OCI-LY7 (cell line): ENCODE measurements around the gene IFT81.

Experiments
- EZH2phosphoT487 ChIP-seq: fragments of 200-600 bp; sonication (generic); IDR thresholded peaks from 2 replicates; pipeline ENCODE4 v1.6.1; 2018; ENCODE audit warnings: low read depth, borderline replicate concordance, mild to moderate bottlenecking, mixed run types, antibody characterized with exemption, low read length, moderate library complexity, mixed read lengths
- TF ChIP-seq, protein P1 (sequence below): fragments of 200-600 bp; sonication (generic); conservative IDR thresholded peaks from 2 replicates; pipeline ENCODE4 v1.5.1; 2014; ENCODE audit warnings: mild to moderate bottlenecking, antibody characterized with exemption, low read length, moderate library complexity, mixed read lengths

DNA sequence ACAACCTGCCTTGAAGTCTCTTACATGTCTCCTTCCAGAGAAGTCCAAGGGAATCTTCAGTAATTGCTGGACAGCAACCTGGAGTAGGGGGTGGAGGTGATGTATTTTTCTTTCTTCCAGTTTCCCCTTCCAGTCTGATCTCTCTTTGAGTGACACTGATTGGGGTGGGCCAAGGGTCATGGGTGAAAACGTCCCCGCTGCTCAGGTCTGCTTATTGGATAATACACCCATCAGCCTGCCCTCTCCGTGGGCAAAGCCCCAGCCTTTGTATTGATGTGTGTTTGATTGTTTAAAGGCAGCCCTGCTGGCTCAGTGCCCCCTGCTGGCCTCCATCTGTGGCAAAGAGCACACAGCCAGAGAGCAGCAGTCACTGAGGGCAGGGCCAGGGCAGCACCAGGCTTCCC lies 121.2 kb downstream of the IFT81 start:
- TF ChIP-seq, protein P1, sequence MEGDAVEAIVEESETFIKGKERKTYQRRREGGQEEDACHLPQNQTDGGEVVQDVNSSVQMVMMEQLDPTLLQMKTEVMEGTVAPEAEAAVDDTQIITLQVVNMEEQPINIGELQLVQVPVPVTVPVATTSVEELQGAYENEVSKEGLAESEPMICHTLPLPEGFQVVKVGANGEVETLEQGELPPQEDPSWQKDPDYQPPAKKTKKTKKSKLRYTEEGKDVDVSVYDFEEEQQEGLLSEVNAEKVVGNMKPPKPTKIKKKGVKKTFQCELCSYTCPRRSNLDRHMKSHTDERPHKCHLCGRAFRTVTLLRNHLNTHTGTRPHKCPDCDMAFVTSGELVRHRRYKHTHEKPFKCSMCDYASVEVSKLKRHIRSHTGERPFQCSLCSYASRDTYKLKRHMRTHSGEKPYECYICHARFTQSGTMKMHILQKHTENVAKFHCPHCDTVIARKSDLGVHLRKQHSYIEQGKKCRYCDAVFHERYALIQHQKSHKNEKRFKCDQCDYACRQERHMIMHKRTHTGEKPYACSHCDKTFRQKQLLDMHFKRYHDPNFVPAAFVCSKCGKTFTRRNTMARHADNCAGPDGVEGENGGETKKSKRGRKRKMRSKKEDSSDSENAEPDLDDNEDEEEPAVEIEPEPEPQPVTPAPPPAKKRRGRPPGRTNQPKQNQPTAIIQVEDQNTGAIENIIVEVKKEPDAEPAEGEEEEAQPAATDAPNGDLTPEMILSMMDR, result peak; percentile 86
- TF ChIP-seq EZH2phosphoT487, result no peak
